Bronchial epithelial cell (primary cell): ENCODE results near the gene CBX7. TPM values are rescaled to one million over a fixed set of nuclear protein-coding genes. Genes with fewer than 3 reads are reported as not detected.

Experiments
- DNase-seq: peaks from one replicate; pipeline ENCODE4 v3.0.0-alpha.2; 2010; ENCODE audit warnings: low read depth
- FAIRE-seq: peaks from 2 replicates; lab custom pipeline; 2011; peaks lifted over from hg19 to GRCh38; lab: Jason Lieb, UNC
- H3K27me3 ChIP-seq: 2 replicates; pipeline ENCODE4 v1.5.1; 2011; ENCODE audit warnings: low read length; ENCODE audit not compliant: control insufficient read depth, insufficient read depth
- H3K36me3 ChIP-seq: 2 replicates; pipeline ENCODE4 v1.5.1; 2011; ENCODE audit warnings: low read length; ENCODE audit not compliant: control insufficient read depth, insufficient read depth
- H3K4me3 ChIP-seq: 2 replicates; pipeline ENCODE4 v1.5.1; 2011; ENCODE audit warnings: mild to moderate bottlenecking, low read depth, low read length, control low read depth
- total RNA-seq: library from RNA; depleted of rRNA; stranded (reverse); fragments of >200 nt; gene quantifications from 2 replicates; pipeline ENCODE4 v1.2.1, GENCODE V29; 2014
- TF ChIP-seq, protein P1 (sequence below): IDR thresholded peaks from 2 replicates; pipeline ENCODE4 v1.5.1; 2011; ENCODE audit warnings: mild to moderate bottlenecking, moderate library complexity, low read length, control low read depth, inconsistent platforms; ENCODE audit not compliant: insufficient read depth, severe bottlenecking

The CBX7 gene
- total RNA-seq, 1 donor from 2014 or later = 2.1 TPM

DNA sequence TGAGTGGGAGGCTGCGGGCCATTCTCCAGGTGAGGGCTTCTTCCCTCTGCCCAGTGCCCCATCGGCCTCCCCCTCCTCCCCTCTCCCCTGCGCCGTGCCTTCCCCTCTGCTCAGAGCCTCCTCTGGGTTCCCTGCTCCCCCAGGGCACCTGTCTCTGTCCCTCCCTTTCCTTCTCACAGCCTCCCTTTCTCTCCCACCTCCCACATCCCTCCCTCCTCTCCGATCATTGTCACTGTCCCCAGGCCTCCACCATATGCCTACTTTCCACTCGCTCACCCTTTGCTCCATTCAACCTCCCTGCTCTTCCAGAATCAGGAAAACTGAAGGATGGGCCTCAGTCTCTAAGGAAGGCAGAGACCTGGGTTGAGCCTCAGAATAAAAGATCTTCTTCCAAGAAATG lies 65.4 kb downstream of the CBX7 start:
- Histone ChIP-seq H3K36me3 (no peaks in the 10 kb centered on the region), H3K4me3 (no peak overlapping the region), H3K27me3 (no peaks in the 10 kb centered on the region)
- TF ChIP-seq, protein P1, sequence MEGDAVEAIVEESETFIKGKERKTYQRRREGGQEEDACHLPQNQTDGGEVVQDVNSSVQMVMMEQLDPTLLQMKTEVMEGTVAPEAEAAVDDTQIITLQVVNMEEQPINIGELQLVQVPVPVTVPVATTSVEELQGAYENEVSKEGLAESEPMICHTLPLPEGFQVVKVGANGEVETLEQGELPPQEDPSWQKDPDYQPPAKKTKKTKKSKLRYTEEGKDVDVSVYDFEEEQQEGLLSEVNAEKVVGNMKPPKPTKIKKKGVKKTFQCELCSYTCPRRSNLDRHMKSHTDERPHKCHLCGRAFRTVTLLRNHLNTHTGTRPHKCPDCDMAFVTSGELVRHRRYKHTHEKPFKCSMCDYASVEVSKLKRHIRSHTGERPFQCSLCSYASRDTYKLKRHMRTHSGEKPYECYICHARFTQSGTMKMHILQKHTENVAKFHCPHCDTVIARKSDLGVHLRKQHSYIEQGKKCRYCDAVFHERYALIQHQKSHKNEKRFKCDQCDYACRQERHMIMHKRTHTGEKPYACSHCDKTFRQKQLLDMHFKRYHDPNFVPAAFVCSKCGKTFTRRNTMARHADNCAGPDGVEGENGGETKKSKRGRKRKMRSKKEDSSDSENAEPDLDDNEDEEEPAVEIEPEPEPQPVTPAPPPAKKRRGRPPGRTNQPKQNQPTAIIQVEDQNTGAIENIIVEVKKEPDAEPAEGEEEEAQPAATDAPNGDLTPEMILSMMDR = no peak
- FAIRE-seq (no peak), DNase-seq (no peak)

DNA sequence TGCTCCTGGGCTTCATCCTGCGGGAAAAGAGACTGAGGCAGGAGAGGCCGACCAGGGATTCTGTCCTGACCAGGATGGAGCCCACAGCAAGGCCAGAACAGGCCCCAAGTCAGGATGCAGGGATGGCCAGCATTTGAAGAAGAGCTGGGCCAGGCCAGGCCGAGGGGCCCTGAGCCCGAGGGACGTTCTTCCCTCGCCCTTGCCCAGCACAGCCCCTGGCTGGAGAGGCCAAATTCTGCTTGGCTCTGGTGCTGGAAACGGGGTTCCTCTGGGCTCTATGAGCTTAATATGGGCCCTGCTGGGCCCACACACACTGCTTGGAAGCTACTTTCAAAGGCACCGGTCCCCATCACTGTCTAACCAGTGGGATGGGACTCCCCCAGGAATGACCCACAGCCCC lies 67.8 kb downstream of the CBX7 start:
- Histone ChIP-seq H3K36me3 (no peaks in the 10 kb centered on the region), H3K27me3 (no peaks in the 10 kb centered on the region), H3K4me3 (no peak overlapping the region)
- DNase-seq (no peak), FAIRE-seq (no peak)
- TF ChIP-seq, protein P1 = no peak

DNA sequence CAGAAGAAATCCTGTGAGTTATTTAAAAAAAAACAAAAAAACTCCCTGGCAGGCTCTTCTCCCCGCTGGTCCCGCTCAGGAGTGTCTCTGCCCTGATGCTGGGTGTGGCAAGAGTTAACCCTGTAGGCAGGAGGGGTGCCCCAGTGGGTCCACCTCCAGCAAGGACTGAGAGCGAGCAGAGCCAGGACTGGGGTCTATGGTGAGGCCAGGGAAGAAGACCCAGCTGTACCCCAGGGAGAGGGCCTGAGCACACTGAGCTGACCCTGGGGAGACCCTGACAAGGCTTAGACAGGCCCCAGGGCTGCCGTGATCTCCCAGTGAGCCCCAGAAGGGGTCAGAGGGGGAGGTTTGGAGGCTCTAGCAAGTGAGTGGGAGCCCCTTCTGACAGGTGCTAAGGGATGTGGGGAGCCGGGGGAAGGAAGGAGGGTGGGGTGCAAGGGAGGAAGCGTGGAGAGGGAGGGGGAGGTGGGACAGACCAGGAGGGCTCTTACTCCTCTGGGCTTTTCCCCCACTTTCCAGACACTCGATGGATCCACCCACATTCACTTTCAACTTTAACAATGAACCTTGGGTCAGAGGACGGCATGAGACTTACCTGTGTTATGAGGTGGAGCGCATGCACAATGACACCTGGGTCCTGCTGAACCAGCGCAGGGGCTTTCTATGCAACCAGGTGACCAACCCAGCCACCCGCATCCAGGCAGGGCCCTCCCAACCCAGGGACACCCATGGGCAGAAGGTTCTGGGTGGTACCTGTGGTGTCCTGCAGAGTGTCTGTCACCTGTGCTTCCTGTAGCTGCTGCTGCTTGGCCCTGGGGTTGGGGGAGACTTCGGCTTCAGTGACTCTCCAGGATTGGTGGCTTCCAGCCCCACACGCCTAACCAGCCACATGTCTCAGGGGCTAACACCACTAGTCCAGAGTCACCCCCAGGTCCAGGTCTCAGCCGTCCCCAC lies 69.0 kb downstream of the CBX7 start:
- TF ChIP-seq, protein P1 = no peak
- Histone ChIP-seq H3K36me3 (no peaks in the 10 kb centered on the region), H3K27me3 (no peaks in the 10 kb centered on the region), H3K4me3 (no peak overlapping the region)
- no peak for FAIRE-seq
- no peak for DNase-seq

DNA sequence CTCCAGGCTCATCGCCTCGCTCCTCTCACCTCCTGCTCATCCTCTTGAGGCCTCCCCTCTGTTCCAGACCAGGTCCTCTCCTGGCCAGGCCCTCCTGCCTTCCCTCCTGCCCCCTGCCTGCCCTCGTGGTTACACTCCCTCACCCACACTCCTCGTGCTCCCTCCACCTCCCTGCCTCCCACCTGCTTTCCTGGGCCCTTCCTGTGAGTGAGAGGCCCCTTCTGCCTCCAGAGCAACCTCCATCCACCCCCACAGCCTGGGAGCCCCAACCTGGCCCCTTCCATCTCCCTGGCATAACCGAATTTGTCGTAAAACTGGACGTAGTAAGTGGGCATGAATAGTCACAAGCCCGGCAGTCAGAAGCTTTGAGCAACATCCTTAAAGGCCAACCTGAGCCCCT lies 70.9 kb downstream of the CBX7 start:
- FAIRE-seq = no peak
- Histone ChIP-seq H3K27me3 (no peaks in the 10 kb centered on the region), H3K4me3 (no peak overlapping the region), H3K36me3 (no peaks in the 10 kb centered on the region)
- TF ChIP-seq, protein P1 = no peak
- DNase-seq = no peak

DNA sequence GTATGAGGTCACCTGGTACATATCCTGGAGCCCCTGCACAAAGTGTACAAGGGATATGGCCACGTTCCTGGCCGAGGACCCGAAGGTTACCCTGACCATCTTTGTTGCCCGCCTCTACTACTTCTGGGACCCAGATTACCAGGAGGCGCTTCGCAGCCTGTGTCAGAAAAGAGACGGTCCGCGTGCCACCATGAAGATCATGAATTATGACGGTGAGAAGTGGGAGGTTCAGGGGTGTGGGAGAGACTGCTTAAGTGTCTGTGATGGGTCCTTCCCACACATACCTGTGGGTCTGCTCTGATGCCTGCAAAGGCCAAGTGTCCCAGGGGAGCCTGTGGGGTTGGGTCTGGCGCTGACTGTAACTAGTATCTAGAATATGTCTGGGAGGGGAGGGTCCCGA lies 71.5 kb downstream of the CBX7 start:
- Histone ChIP-seq H3K36me3 (no peaks in the 10 kb centered on the region), H3K27me3 (no peaks in the 10 kb centered on the region), H3K4me3 (no peak overlapping the region)
- no peak for FAIRE-seq
- TF ChIP-seq, protein P1 = no peak
- no peak for DNase-seq

Other genes with a start within 250 kb of the CBX7 start
- gene APOBEC3A, start 195.1 kb downstream of the CBX7 start, total RNA-seq = not detected in 2 replicates
- gene APOBEC3B, start 170.3 kb downstream of the CBX7 start, total RNA-seq = 0.26 TPM in 1 of 2 replicates, not detected in the other
- 4.1 and 4.2 TPM in 2 replicates for gene APOBEC3C, start 138.4 kb downstream of the CBX7 start, total RNA-seq
- 0.26 TPM in 1 of 2 replicates, not detected in the other for gene APOBEC3D, start 131.6 kb downstream of the CBX7 start, total RNA-seq
- gene APOBEC3F, start 111.8 kb downstream of the CBX7 start, total RNA-seq = 0.79 and 2.0 TPM in 2 replicates
- gene APOBEC3G, start 75.4 kb downstream of the CBX7 start, total RNA-seq = 1.2 and 3.4 TPM in 2 replicates
- gene APOBEC3H, start 55.4 kb downstream of the CBX7 start, total RNA-seq = 0.13 and 0.26 TPM in 2 replicates
- 1.1 and 5.6 TPM in 2 replicates for gene PDGFB, start 92.3 kb upstream of the CBX7 start, total RNA-seq
- gene RPL3, start 166.9 kb upstream of the CBX7 start, total RNA-seq = 5,727 and 8,485 TPM in 2 replicates
- gene SYNGR1, start 197.3 kb upstream of the CBX7 start, total RNA-seq = 0.26 and 2.0 TPM in 2 replicates
- 7.9 and 8.2 TPM in 2 replicates for gene TAB1, start 247.1 kb upstream of the CBX7 start, total RNA-seq